Glomerular visceral epithelial cell (primary cell): Measurements from ENCODE around the gene USP7.
A peak's percentile ranks its signal among the peaks of the same experiment; 100 is the strongest.

Experiments used
- DNase-seq: peaks from one replicate; pipeline ENCODE4 v3.0.0-alpha.2; 2016; ENCODE audit errors: extremely low spot score

Gene USP7

DNA sequence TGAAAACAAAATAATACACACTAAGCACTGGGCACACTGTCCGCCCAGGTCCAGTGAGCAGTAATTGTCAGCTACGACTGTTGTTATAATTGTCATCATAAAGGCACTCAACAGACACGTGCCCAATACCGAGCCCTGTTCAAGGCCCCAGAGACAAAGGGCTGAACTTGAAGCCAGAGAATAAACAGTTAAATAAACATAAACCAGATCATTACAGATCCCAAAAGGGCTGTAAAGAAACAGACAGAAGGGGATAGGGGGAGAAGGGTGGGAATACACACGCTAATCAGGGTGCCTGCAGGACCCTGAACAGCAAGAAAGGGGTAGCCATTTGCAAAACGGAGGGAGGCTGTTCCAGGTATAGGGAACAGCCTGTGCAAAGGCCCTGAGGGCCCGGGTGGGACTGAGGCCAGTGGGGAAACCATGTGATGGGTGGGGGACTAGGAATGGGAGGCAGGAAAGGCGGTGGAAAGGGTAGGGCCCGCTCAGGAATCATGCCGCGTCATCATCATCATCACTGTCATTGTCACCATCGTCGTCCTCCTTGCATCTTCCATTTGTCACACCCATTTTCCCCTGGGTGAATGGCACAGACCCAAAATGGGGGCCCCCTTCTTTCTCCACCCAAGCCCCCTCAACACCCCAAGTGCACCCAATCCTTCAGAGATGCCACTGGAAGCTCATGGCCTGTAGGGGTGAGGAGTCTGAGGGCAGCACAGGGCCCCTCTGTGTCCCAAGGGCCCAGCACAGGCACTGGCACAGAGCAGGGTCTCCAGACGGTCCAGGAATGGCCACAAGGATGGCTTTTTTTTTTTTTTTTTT lies 101.2 kb downstream of the USP7 start:
- no peak for DNase-seq

DNA sequence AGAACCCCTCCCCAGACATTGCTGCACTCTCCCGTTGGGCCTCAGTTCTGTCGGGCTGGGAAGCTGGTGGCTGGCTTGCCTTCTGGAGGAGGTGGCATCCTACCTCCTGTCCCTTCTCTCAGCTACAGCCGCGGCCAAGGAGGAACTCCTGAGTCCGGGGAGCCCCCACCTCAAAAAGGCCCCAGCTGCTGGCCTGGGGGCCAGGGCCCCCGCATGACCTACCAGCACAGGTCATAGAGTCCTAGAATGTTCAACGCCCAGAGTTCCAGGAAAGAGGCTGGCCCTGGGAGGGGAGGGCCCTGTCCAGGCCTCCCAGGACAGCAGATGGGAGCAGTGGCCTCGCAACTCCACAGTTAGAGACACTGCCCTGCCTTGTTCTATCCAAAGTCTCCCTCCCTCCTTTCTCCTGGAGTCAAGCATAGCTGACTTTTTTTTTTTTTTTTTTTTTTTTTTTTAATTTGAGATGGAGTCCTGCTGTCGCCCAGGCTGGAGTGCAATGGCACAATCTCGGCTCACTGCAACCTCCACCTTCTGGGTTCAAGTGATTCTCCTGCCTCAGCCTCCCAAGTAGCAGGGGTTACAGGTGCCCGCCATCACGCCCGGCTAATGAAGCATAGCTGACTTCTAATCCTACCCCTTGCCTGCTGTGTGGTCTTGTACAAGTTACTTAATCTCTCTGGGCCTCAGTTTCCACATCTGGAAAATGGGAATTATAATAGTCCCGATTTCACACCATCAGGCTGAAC lies 102.0 kb downstream of the USP7 start:
- no peak for DNase-seq

DNA sequence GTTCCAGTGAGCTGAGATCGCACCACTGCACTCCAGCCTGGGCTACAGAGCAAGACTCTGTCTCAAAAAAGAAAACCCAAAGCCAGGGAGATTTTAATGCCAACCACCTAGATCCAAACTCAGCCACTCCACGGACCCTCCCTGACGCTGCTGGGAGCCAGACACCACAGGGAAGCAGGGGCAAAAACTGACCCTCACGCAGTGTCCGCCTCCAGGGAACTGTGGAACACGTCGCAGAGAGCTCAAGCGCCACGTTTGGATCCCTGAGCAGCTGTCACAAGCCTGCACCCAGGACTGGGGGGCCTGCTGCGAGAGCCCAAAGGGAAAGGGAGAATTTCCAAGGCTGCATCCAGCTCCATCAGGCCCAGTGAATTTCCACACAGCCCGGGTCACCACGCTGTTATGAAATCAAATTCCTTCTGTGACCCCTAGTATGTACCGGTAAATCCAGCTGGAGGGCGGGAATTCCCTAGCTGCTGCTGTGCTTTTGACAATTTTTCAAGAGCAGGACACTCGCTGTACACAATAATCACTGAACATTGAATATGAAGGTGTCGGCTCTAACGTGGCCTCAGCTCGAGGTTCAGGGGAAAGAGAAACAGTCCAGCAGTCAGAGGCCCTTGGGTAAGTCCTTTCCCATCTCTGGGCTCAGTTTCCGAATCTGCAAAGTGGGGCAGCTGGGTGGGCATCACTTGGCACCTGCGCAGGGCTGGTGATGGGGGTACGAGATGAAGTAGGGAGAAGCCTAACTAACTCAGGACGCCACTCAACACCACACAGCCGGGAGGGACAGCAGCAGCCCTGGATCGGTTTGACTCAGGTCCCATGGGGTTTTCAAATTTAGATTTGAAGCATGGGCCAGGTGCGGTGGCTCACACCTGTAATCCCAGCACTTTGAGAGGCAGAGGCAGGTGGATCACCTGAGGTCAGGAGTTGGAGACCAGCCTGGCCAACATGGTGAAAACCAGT lies 103.5 kb downstream of the USP7 start:
- no peak for DNase-seq

DNA sequence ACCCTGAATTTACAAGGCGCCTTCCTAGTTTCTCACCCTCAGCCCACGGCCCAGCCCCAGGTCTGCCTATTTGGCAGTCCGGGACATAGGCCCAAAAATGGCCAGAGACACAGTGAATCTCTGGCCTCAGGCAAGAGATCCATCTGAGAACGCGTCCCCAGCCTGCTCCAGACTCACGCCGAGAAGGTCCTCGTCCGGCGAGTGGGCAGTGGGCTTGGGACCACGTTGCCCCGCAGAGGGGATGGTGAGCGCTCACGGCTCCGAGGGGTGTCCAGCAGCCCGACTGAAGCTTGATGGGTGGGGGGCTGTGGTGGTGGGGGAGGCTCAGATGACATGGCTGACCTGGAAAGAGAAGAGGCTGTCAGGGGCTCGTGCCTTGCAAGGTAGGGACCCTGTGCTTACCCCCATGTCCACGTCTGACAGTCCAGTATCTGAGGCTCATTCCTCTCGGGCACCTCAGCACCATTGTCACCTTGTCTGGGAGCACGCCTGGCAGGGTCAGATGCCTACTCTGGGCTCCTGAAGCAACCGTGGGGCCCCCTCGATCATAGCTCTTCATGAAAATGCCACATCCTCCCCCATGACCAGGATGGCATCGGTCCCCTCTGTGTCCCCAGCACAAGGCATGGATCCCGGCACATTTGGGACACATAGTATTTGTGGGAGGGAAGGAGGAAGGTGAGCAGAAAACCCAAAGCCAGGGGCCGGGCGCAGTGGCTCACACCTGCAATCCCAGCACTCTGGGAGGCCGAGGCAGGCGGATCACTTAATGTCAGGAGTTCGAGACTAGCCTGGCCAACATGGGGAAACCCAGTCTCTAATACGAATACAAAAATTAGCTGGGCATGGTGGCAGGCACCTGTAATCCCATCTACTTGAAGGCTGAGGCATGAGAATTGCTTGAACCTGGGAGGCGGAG lies 104.5 kb downstream of the USP7 start:
- no peak for DNase-seq

DNA sequence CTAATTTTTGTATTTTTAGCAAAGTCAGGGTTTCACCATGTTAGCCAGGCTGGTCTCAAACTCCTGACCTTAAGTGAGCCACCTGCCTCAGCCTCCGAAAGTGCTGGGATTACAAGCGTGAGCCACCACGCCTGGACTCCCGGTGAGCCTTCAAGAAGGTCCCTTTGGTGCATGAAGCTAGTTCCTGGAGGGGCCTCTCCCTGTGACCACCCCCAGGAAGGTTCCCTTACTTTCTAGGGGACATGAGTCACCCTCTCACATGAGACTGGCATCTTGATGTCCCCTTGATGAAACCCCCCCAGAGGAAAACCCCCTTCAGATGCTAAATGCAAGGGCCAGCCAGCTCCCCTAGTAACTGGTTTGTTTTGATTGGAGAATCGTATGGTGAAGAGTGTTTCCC lies 107.7 kb downstream of the USP7 start:
- no peak for DNase-seq

DNA sequence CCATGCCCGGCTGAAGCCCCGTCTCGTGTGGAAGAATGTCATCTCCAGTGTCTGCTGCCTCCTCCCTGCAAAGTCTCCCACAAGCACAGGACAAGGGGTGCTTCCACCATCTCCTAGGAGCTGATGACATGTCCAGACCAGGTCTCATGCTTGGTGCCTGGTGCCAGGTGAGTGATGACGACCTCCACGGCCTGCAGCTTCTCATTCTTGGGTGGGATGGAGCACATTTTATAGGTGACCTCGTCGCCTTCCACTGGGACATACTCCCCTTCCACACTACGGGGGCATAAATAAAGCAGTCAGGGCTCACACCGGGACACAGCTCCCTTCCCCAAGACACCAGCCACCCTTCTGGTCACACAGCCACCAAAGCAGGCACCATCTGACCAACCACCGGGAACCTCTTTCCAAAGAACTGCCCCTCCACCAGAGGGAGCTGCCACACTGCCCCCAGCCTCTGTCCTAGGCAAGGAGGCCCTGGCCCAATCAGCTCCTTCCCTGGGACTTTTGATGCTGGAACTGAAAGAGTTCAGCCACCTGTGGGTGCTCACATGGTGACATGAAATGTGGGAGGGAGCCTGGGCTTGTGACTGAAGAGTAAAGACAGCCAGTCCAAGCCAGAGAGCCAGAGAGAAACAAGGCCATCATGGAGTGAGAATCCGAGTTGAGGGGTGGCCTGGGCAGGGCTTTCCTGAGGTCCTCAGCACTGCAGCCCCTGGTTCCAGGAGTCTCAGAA lies 108.5 kb downstream of the USP7 start:
- no peak for DNase-seq

DNA sequence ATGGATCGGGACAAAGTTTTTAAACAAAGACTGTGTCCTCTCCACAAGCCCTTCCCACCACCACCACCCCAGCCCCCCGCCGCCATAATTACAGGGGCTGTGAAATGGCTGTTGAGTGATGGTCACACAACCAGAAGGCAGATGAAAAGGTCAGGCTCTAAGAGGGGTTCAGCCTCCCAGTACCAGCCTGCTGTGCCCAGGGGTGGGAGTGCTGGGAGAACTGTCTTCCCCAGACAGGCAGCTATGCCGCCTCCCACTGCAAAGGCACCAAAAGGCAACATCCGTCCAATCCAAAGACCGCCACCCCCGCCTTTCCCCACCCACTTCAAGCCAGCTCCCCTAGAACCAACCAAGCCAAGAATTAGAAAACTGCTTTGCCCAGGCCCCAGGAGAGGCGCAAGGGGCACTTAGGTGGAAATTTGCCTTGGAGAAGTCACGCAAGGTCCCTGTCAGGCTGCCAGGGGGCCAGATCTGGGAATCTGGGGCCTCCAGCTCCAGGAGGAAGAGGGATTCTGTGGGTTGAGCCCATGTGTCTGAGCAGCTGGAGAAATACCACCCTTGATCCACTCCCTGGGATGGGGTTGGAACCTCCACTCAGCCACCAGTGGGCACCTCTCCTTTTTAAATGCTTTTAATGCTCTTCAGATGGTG lies 109.3 kb downstream of the USP7 start:
- no peak for DNase-seq

DNA sequence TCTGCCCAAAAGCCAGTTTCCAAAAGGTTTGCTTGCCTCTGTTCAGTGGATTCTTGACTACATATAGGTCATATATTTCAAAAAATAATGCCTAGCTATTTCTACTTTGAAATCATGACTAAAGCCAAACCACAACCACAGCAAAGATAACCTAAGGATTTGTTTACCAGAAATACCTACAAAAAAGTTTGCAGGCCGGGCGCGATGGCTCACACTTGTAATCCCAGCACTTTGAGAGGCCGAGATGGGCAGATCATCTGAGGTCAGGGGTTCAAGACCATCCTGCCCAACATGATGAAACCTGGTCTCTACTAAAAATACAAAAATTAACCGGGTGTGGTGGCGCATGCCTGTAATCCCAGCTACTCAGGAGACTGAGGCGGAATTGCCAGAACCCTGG lies 110.1 kb downstream of the USP7 start:
- DNase-seq = no peak

DNA sequence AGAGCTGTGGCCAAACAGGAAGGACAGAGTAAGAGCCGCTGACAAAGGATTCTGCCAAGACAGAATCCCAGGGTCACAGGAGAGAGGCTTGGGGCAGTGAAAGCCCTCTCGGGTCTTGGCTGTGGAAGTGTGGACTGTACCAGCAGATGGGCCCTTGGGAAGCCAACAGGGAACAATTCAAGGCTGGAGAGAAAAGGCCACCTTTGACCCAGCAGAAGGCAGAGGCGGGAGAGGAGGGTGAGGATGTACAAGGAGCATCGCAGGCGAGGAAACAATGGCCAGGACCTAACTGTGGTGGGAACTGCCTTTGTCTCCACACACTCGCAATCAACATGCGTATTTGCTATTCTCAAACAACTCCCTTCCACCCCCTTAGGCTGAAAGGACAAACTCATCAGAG lies 110.6 kb downstream of the USP7 start:
- no peak for DNase-seq

DNA sequence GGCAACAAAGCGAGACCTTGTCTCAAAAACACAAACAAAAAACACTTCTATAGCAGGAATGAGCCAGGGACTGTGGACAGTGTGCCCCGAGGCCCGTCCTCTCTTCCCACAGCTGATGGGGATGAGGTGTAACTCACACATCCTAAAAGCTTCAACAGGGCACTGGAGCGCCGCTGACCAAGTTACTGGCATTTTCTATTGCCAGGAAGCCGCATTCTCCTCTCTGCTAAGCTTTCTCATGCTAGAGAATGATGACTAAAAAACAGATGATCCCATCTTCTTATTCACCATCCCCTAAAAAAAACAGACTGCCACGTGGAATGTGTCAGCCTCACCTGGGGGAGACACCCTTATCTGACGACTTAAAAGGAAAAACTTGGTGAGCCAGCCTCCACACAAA lies 111.2 kb downstream of the USP7 start:
- DNase-seq = no peak

DNA sequence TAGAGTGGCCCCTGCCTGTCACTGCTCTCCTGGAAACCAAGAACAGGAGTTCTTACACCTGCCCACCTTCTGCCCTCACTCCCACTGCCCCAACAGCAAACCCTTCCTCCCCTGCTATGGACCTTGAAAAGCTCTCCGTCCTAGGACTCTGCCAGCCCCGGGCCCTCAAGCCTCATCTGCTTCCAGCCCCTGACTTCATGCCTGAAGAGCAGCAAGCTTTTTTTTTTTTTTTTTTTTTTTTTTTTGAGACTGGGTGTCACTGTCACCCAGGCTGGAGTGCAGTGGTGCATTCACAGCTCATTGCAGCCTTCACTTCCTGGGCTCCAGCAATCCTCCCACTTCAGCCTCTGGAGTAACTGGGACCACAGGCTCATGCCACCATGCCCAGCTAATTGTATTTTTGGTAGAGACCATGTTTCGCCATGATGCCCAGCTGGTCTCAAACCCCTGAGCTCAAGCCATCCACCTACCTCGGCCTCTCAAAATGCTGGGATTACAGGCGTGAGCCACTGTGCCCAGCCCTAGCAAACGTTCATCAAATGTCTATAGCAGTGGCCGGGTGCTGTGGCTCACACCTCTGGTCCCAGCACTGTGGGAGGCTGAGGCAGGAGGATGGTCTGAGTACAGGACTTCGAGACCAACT lies 111.8 kb downstream of the USP7 start:
- DNase-seq = no peak

DNA sequence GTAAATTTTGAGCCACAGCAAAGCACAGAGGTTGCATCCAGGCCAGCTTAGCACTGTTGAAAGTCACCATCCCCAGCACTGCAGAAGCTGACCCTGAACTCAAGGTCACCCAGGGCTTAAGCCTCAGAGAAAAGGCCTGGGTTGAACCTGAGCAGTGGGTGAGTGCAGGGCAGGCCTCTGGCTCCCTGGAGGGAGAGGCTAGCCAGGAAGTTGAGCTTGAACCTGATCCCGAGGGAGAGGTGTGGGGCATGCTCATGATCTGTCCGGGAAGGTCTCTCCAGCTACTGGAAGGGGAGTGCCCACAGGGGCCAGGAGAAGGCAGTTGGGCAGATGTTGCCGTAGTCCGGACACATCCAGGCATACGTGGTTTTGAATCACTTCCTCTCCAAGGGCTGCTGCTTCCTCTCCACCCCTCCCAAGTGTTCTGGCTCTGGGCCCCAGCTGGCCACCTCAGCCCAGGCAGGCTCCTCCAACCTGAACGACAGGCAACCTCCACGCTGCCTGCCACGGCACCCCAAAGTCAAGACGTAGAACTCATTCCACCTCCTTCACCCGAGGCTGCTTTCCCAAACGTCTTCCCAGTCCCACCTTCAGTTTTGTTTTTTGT lies 113.3 kb downstream of the USP7 start:
- DNase-seq = peak; percentile 85

DNA sequence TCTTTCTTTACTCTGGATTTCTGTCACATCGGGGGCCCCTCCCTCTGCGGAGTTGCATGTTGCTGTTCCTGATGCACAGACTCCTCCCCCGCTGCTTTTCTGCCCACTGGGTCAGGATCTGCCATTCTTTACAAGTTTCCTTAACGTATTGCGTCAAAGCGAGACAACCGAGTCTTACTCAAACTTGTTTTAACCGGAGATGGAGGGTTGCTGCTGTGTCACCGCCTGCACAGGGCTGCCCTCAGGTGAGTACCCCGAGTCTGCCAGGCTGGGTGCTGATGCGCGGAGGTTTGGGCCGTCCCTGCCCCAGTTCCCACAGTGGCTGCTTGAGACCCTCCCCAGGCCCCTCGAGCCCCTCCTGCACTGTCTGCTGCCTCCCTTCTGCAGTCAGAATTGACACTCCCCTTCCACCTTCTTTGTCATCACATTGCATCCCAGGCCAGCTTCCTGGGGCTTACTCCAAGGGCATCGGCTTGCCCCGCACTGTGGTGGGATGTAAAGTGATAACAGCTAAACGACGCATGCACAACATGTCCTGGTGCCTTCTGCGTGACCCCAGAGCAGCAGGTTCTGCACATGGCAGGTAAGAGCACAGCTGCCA lies 114.2 kb downstream of the USP7 start:
- no peak for DNase-seq

DNA sequence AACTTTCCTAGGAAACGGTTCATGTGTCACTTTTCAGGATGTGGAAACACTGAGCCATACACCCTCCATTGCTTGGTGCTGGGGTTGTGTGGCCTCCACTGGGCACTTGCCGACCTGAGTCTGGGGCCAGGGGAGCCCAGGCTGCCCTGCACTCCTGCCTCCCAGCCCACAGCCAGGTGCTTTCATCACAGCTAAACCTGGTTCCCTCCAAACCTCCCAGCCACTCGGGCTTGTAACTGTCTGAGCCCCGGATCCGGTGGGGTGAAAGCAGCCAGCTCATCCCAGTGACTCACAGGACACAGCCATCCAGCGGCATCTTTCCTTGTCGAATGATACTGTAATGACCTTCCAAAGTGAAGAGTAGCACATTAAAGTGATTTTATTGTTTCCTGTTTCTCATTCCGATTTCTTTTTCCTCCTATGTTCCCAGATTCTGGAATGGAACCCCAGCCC lies 114.7 kb downstream of the USP7 start:
- peak; percentile 71 for DNase-seq

DNA sequence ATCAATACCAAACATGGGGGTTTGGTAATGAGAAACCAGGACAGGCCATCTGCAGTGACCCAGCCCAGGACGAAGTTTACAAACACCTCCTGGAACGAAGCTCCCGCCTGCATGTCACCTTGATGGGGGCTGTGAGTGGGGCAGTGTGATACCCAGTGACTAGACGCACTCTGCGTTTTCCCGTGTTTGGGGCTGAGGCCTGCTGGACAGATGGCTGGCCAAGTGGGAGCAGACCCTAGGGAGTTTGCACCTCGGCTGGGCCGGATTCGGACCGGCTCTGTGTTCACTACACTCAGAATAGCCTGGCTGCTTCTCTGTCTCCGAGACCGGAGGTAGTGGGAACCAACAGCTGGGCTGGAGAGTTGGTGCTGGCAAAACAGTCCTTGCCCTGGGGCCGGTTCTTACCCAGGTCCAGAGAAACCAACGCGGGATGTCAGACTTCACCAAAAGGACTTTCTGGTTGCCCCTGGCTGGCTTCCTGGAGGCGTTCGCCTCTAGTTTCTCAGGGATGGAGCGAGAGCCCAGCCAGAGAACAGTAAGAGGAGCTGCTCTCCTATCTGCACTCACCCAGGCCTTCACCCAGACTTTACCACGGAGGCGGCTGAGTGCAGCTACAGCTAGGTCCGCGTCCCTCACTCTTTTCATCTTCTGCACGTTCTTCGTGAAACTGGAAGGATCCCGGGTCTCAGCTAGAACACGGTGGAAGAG lies 115.3 kb downstream of the USP7 start:
- DNase-seq = no peak

DNA sequence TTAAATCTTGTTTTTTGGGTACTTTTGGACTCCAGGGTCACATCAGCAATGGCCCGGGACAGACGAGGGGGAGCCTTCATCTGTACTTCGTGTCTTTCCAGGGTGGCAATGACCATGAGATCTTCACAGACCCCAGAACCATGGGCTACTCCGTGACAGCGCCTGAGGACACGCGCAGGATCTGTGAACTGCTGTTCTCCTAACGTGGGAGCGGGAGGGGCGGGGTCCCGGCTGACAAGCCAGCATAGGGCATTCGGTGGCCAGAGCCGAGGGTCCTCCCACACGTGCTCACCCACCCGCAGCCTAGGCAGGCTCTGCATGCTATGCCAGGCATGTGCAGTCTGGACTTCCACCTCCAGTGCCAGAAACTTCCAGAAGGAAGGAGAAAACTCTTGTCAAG lies 116.1 kb downstream of the USP7 start:
- DNase-seq = no peak

DNA sequence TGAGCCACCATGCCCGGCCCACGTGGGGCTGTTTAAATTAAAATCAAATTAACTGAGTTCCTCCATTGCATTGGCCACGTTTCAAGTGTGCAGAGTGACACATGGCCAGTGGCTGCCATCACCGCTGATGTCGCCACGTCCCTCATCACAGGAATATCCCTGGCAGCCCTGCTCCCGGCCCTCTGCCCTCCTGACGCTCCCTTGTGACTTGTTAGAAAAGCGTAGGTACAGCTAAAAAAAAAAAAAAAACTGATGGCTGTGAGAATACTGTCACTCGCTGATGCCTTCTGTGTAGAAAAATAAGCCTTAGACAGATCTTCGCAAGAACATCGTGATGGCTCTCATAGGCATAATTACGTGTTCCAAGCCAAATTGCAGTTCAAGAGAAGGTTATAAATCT lies 116.6 kb downstream of the USP7 start:
- no peak for DNase-seq
